GM21515 (cell line): Measurements from ENCODE around the gene KRTAP10-9.
"Not testable (repeated sequence)": the region's sequence is repeated elsewhere in the genome, so short reads cannot be mapped to it uniquely, and the experiment has no call there.

Source experiments
- ATAC-seq: cut with Tn5 transposase; IDR thresholded peaks from one replicate; pipeline ENCODE4 v1.9.1; 2021; ENCODE audit not compliant: unreplicated experiment

Gene KRTAP10-9

GRCh38 chr21:44614161-44614631, 12.7 kb upstream of the KRTAP10-9 start:
- no peak for ATAC-seq

DNA sequence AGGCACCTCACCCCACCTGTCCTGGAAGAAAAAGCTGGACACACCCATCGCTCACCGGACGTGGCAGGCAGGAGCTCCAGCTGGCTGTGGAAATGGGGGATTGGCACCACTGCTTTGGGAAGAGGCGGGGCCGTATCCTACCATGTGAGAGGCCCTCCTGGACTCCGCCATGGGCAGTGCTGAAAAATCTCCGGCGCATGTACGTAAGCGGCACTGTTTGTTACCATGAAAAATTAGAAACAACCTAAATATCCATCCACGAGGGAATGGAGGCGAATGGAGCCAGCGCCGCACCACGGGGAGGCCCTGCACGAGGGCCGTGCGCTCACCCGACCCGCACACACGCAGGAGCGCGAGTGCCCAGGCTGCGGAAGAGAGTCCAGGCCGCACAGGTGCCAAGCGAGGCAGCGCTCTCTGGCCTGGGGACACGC, 11.9 kb upstream of the KRTAP10-9 start:
- no peak for ATAC-seq

DNA sequence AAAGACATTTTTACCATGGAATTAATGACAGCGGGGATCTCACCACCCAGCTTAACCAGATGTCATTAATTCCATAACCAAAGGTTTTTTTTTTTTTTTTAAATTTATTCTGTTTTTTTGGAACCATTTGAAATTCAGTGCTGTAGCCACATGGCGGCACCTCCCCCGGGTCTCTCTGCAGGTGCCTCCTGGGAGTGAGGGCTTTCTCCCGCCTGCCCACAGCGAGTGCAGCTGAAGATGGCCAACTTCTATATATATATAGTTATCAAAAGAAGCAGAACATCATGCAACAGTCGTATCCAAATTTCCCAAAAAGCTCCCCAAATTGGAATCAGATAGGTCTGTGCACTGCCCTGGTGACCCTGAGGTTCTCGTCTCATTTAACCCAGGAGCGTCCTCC, 11.4 kb upstream of the KRTAP10-9 start:
- ATAC-seq: no peak

DNA sequence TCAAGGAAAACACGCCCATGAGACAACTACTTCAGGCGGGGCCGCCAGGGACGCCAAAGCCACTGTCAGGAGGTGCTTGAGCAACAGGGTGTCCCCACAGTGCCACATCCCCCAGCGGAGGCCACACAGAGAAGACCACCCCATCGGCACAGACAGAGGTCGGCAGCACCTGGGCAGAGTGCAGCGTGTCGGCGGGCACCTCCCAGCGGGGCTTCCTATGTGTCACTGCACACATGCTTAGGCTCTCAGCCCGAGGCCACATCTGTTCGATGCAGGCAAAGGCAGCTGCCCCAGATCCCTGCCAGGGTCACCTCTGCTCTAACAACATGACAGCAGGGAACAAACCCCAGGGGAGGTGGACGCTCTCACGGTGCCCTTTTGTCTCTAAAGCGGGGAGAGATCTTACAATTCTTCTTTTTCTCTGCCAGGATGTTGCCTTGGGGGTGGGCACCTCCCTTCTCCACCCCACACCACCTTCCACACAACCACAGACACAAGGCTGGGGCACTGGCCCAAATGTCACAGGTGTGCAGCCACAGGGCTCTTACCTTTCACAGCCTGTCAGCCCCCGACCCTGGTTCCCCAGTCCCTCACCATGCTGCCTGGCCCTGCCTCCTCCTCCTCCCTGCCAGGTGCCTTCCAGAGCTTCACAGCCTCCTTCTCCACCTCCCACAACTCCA, 10.8 kb upstream of the KRTAP10-9 start:
- ATAC-seq: no peak

GRCh38 chr21:44616591-44616926, 10.3 kb upstream of the KRTAP10-9 start:
- ATAC-seq: no peak

DNA sequence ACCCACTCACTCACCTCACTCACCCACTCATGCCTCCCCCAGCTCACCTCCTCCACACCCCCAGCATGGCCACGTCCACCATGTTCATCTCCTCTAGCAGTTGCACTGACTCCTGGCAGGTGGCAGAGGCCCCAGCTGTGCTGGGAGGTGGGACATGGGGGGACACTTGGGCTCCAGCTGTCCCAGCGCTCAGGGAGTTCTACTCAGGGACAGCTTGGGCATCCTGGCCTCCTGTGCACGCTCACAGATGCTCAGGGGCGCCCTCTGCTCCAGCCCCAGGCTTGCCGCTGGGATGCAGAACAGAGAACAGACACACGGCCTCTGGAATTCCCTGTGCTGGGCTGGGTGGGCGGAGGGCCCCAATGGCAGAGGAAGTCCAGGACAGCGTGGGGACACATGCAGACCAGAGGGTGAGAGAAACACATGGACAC, 9.8 kb upstream of the KRTAP10-9 start:
- ATAC-seq: no peak

- no peak for ATAC-seq
Observed at GRCh38 chr21:44618504-44618903, 8.4 kb upstream of the KRTAP10-9 start.

- no peak for ATAC-seq
Observed at GRCh38 chr21:44618909-44619308, 8.0 kb upstream of the KRTAP10-9 start.

DNA sequence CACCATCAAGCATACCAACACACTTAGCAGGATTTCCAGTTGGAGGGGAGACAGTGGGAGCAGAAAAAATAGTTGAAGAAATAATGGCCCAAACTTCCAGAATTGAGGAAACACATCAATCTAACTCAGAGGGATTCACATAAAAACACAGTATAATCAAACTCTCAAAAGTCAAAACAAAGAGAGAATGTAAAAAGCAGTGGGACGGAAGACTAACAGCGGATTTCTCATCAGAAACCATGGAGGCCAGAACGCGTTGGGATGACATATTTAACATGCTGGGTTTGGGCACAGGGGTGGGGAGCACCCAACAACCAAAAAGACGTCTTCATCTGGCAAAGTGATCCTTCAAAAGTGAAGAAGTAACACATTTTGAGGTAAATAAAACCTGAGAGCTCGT, 7.0 kb upstream of the KRTAP10-9 start:
- ATAC-seq: no peak

- no peak for ATAC-seq
Observed at GRCh38 chr21:44623575-44623974, 3.3 kb upstream of the KRTAP10-9 start.

- no peak for ATAC-seq
Observed at GRCh38 chr21:44625756-44626155, 1.1 kb upstream of the KRTAP10-9 start.

- ATAC-seq: no peak
Observed at GRCh38 chr21:44626262-44626661, 631 bp upstream of the KRTAP10-9 start.

DNA sequence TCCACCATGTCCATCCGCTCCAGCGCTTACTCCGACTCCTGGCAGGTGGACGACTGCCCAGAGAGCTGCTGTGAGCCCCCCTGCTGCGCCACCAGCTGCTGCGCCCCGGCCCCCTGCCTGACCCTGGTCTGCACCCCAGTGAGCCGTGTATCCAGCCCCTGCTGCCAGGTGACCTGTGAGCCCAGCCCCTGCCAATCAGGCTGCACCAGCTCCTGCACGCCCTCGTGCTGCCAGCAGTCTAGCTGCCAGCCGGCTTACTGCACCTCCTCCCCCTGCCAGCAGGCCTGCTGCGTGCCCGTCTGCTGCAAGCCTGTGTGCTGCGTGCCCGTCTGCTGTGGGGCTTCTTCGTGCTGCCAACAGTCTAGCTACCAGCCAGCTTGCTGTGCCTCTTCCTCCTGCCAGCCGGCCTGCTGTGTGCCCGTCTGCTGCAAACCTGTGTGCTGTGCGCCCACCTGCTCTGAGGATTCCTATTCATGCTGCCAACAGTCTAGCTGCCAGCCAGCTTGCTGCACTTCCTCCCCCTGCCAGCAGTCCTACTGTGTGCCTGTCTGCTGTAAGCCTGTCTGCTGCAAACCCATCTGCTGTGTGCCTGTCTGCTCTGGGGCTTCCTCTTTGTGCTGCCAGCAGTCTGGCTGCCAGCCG, 409 bp downstream of the KRTAP10-9 start:
- not testable (repeated sequence) for ATAC-seq

DNA sequence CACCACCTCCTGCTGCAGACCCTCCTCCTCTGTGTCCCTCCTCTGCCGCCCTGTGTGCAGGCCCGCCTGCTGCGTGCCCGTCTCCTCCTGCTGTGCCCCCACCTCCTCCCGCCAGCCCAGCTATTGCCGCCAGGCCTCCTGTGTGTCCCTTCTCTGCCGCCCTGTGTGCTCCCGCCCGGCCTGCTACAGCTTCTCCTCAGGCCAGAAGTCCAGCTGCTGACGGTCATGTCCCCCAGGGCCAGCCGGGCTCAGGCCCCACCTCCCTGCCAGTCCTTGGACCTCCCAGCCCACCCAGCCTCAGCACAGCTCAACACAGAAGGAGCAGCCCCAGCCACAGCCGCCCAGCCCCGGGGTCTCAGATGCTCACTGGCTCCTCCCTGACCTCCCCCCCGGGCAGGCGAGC, 939 bp downstream of the KRTAP10-9 start:
- ATAC-seq: not testable (repeated sequence)

GRCh38 chr21:44628707-44629391, 2.0 kb downstream of the KRTAP10-9 start:
- ATAC-seq: no peak

DNA sequence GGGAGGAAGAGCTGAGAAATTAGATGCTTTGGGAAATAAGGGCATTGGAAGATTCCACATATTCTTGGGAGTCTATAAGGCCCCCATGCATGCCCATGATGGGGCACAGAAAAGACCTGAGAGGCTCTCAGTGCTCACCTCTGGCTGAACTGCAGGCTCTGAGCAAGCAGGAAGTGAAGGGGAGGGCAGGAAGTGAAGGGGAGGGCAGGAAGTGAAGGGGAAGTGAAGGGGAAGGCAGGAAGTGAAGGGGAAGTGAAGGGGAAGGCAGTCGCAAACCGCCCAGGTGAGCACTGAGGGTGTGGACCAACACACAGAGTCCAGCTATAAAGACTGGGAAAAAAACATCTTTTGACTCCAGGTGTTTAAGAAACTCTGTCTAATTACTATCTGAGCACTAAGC, 3.5 kb downstream of the KRTAP10-9 start:
- ATAC-seq: no peak

- no peak for ATAC-seq
Observed at GRCh38 chr21:44632067-44632466, 5.2 kb downstream of the KRTAP10-9 start.

DNA sequence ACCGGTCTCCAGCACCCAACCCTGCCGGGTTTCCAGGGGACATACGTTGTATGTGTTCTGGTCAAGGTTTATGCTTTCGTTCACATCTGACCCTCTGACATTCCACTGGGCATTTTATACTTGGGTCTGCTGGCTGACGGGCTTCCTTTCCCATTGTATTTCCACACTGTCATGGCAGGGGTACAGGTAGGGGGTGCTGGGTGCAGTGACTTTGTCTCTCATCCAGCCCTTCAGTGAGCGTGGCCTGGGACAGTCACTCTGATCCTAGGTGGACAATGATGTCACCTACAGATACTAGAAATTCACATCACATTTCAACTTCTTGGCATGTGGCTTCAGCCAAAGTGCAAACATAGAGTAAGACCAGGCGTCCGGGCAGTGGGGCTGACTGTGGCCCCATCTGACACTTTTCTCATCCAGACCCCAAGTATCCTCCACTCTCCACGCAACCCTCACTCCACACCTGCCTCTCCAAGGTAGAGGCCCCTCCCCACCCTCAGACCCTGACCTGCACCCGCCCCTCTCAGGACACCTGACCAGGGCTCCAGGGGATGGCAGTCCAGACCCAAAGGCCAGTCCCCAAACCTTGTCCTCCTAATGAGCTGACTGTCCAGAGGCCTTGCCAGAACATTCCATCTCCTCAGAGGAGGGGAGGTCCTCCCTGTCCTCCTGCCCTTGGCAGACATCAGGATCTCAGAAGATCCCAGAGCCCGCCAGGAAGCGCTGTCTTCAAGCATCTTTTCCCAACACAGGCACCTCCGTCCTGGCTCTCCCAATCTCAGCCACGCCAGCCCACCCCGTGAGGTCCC, 9.5 kb downstream of the KRTAP10-9 start:
- ATAC-seq: no peak

GRCh38 chr21:44637018-44637850, 10.3 kb downstream of the KRTAP10-9 start, which contains the start of gene KRTAP10-10:
TSS of gene KRTAP10-10 (plus strand) at chr21:44637356. CDS start at chr21:44637418, 62 bp downstream.
- no peak for ATAC-seq

DNA sequence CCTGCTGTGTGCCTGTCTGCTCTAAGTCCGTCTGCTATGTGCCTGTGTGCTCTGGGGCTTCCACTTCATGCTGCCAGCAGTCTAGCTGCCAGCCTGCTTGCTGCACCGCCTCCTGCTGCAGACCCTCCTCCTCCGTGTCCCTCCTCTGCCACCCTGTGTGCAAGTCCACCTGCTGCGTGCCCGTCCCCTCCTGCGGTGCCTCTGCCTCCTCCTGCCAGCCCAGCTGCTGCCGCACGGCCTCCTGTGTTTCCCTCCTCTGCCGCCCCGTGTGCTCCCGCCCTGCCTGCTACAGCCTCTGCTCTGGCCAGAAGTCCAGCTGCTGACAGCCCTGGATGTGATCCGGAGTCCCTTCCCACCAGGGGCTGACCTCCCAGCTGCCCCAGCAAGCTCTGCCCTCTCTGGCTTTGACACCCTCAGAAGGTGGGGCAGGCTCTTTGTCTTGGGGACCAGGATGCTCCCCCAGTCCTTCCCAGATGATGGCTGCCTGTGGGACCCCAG, 11.0 kb downstream of the KRTAP10-9 start:
- not testable (repeated sequence) for ATAC-seq
